DND-41 (cell line): ENCODE results near the gene MAMLD1.

Experiments used
- ATAC-seq: fragments of 200-7000 bp; cut with Tn5 transposase; 3 replicates; pipeline ENCODE4 v1.9.1; 2021; ENCODE audit warnings: low read depth; ENCODE audit not compliant: insufficient read depth
- DNase-seq: peaks from one replicate; pipeline ENCODE4 v3.0.0-alpha.2; 2020
- H2AFZ ChIP-seq: 2 replicates; pipeline ENCODE4 v1.6.0; 2012; ENCODE audit warnings: low read depth, low read length
- H3K27ac ChIP-seq: 2 replicates; pipeline ENCODE4 v1.5.1; 2012; ENCODE audit warnings: low read length, inconsistent platforms
- H3K27me3 ChIP-seq: fragments of 200-600 bp; sonication (generic); 2 replicates; pipeline ENCODE4 v1.6.0; 2012; ENCODE audit warnings: low read length, mild to moderate bottlenecking, inconsistent platforms; ENCODE audit not compliant: insufficient read depth, poor library complexity
- H3K36me3 ChIP-seq: 2 replicates; pipeline ENCODE4 v1.5.1; 2012; ENCODE audit warnings: low read length, inconsistent platforms; ENCODE audit not compliant: insufficient read depth
- H3K4me1 ChIP-seq: 2 replicates; pipeline ENCODE4 v1.5.1; 2012; ENCODE audit warnings: mild to moderate bottlenecking, low read length; ENCODE audit not compliant: insufficient read depth
- H3K4me2 ChIP-seq: 2 replicates; pipeline ENCODE4 v1.6.0; 2012; ENCODE audit warnings: mild to moderate bottlenecking, moderate library complexity, low read length, inconsistent platforms; ENCODE audit not compliant: insufficient read depth
- H3K4me3 ChIP-seq, 2 experiments: fragments of 200-600 bp in 1 of 2; shearing (Covaris generic) in 1 of 2; 2 replicates each; pipeline ENCODE4 v1.5.1; 2012 to 2016; ENCODE audit warnings: inconsistent platforms in 2 of 2, low read length in 2 of 2, mild to moderate bottlenecking in 2 of 2, low read depth in 1 of 2, moderate library complexity in 1 of 2
- H3K79me2 ChIP-seq: 2 replicates; pipeline ENCODE4 v1.6.0; 2012; ENCODE audit warnings: low read length, inconsistent platforms; ENCODE audit not compliant: insufficient read depth
- H3K9ac ChIP-seq: 2 replicates; pipeline ENCODE4 v1.6.0; 2012; ENCODE audit warnings: low read depth, mild to moderate bottlenecking, inconsistent platforms, low read length, moderate library complexity
- H3K9me3 ChIP-seq: 2 replicates; pipeline ENCODE4 v1.5.1; 2012; ENCODE audit warnings: low read length, moderate library complexity, mild to moderate bottlenecking, inconsistent platforms; ENCODE audit not compliant: insufficient read depth, severe bottlenecking
- H4K20me1 ChIP-seq: 2 replicates; pipeline ENCODE4 v1.6.0; 2012; ENCODE audit warnings: low read length; ENCODE audit not compliant: insufficient read depth
- CTCF ChIP-seq: IDR thresholded peaks from 2 replicates; pipeline ENCODE4 v1.5.1; 2012; ENCODE audit warnings: borderline replicate concordance, low read length, moderate library complexity, mild to moderate bottlenecking; ENCODE audit not compliant: poor library complexity, severe bottlenecking; ENCODE audit errors: extremely low read depth
- EZH2 ChIP-seq: IDR thresholded peaks from 3 replicates; pipeline ENCODE4 v1.6.1; 2012; ENCODE audit warnings: borderline replicate concordance, low read depth, mild to moderate bottlenecking, moderate library complexity, low read length, inconsistent platforms; ENCODE audit not compliant: severe bottlenecking

The MAMLD1 gene

GRCh38 chrX:150451953-150452352 lies 88.8 kb downstream of the MAMLD1 start:
- H3K4me1 ChIP-seq = peaks cover 18% of the 10 kb centered on the region
- H3K4me2 ChIP-seq = no peak overlapping the region
- no peak for TF ChIP-seq EZH2
- no peak for TF ChIP-seq CTCF

DNA sequence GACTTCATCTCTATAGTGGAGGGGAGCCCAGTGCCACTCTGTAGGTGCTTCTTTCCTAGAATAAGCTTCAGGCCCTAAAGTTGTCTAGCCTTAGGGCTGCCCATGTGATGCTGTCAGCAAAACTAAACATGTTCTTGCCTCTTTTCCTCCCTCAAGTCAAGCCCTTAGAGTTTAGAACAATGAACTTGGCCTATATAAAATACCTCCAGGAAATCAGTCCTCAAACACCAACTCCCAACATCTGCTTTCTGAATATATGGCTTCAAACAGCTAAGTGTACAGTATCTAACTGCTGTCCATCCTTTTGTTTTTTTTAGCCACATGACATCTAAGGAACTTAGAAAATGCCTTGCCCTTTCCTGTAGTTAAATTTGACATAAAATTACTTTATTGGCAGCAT lies 91.0 kb downstream of the MAMLD1 start:
- TF ChIP-seq EZH2 (no peak), CTCF (no peak)
- no peak for ATAC-seq
- no peak overlapping the region for H3K9ac ChIP-seq
- no peak overlapping the region for H3K4me3 ChIP-seq
- no peaks in the 10 kb centered on the region for H3K27me3 ChIP-seq
- H3K36me3 ChIP-seq = no peaks in the 10 kb centered on the region
- H3K4me1 ChIP-seq = peaks cover 18% of the 10 kb centered on the region
- H3K79me2 ChIP-seq = no peaks in the 10 kb centered on the region
- no peak overlapping the region for H3K27ac ChIP-seq
- no peak overlapping the region for H2AFZ ChIP-seq
- H4K20me1 ChIP-seq = no peaks in the 10 kb centered on the region; the same call in 1 of the 2 replicates
- no peak overlapping the region for H3K4me2 ChIP-seq
- no peak for DNase-seq
- H3K9me3 ChIP-seq = no peaks in the 10 kb centered on the region

More at GRCh38 chrX:150451953-150452352, 88.8 kb downstream of the MAMLD1 start:
- H3K9ac ChIP-seq = no peak overlapping the region
- no peaks in the 10 kb centered on the region for H3K9me3 ChIP-seq
- DNase-seq = no peak
- no peak overlapping the region for H3K4me3 ChIP-seq
- H3K27ac ChIP-seq = no peak overlapping the region
- H2AFZ ChIP-seq = no peak overlapping the region
- no peaks in the 10 kb centered on the region; the same call in 1 of the 2 replicates for H4K20me1 ChIP-seq
- no peaks in the 10 kb centered on the region for H3K36me3 ChIP-seq
- no peaks in the 10 kb centered on the region for H3K79me2 ChIP-seq
- no peaks in the 10 kb centered on the region for H3K27me3 ChIP-seq
- no peak for ATAC-seq

DNA sequence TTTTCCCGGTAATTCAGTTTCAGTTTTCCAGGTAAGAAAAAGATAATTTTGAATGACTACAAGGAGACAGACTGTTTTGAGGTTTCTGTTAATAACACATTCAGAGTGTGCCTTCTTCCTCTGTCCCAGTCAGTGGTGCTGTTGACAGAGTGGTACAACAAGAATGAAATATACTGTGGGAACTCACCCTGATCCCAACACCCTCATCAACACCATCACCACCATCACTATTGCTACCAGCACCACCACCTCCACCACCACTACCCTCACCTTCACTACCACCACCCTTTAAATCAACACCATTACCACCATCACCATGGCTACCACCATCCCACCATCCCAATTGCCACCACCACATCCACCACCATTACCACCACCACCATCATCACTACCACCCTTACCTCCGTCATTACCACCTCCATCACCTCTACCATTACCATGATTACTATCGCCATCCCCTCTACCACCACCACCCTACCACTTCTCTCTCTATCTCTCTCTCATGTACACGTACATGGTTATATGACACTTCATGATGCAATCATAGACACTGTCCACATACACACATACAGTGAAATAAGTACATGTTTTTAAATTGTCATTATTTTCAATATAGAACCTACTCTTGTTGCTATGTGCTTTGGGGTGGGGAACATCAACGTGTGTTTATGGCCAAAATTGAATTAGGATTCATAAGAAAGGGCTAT lies 91.5 kb downstream of the MAMLD1 start:
- H3K9me3 ChIP-seq = no peaks in the 10 kb centered on the region
- ATAC-seq (no peak), DNase-seq (no peak)
- no peaks in the 10 kb centered on the region for H3K79me2 ChIP-seq
- no peak overlapping the region for H3K4me2 ChIP-seq
- H4K20me1 ChIP-seq = no peaks in the 10 kb centered on the region; the same call in 1 of the 2 replicates
- H3K4me1 ChIP-seq = peaks cover 18% of the 10 kb centered on the region
- no peak overlapping the region for H3K9ac ChIP-seq
- TF ChIP-seq EZH2 (no peak), CTCF (no peak)
- no peaks in the 10 kb centered on the region for H3K36me3 ChIP-seq
- no peak overlapping the region for H2AFZ ChIP-seq
- no peak overlapping the region for H3K27ac ChIP-seq
- no peak overlapping the region for H3K4me3 ChIP-seq
- H3K27me3 ChIP-seq = no peaks in the 10 kb centered on the region
